ENCODE measurements around the gene PIK3CG. TPM values are rescaled to one million over a fixed set of nuclear protein-coding genes. Genes with fewer than 3 reads are reported as not detected.
"Not testable (repeated sequence)": the region's sequence is repeated elsewhere in the genome, so short reads cannot be mapped to it uniquely, and the experiment has no call there.

The PIK3CG gene
- total RNA-seq, 1 donor from 2014 or later: 2.0 TPM

- Histone ChIP-seq H3K27ac (no peak overlapping the region), H3K4me1 (no peaks in the 10 kb centered on the region), H3K4me3 (no peak overlapping the region), H3K36me3 (no peaks in the 10 kb centered on the region), H3K27me3 (no peaks in the 10 kb centered on the region), H3K9me3 (no peaks in the 10 kb centered on the region)
- intact Hi-C loops (cut with DNase I): no loop called here
- no peak for DNase-seq (ENCODE audit: low spot score in 2 of 2)
- no peak for TF ChIP-seq CTCF (IDR thresholded peaks at IDR 0.05)
Observed at GRCh38 chr7:106891548-106892410, 26.7 kb downstream of the PIK3CG start.

GRCh38 chr7:106893591-106893990 is 28.5 kb downstream of the PIK3CG start:
- Histone ChIP-seq H3K36me3 (no peaks in the 10 kb centered on the region), H3K27ac (no peak overlapping the region), H3K4me1 (no peaks in the 10 kb centered on the region), H3K9me3 (no peaks in the 10 kb centered on the region), H3K27me3 (no peaks in the 10 kb centered on the region), H3K4me3 (no peak overlapping the region)
- no peak for TF ChIP-seq CTCF (IDR thresholded peaks at IDR 0.05)
- intact Hi-C loops (cut with DNase I): no loop called here
- no peak for DNase-seq (ENCODE audit: low spot score in 2 of 2)

GRCh38 chr7:106895246-106895864 is 30.3 kb downstream of the PIK3CG start:
- no peak overlapping the region for H3K27ac ChIP-seq
- no peaks in the 10 kb centered on the region for H3K9me3 ChIP-seq
- H3K4me1 ChIP-seq: no peaks in the 10 kb centered on the region
- DNase-seq (ENCODE audit: low spot score in 2 of 2): no peak
- TF ChIP-seq CTCF (IDR thresholded peaks at IDR 0.05): no peak
- H3K4me3 ChIP-seq: no peak overlapping the region
- H3K36me3 ChIP-seq: no peaks in the 10 kb centered on the region
- no peaks in the 10 kb centered on the region for H3K27me3 ChIP-seq
- intact Hi-C loops (cut with DNase I): no loop called here

GRCh38 chr7:106896231-106896630 is 31.1 kb downstream of the PIK3CG start:
- Histone ChIP-seq H3K27me3 (no peaks in the 10 kb centered on the region), H3K9me3 (no peaks in the 10 kb centered on the region), H3K4me3 (no peak overlapping the region), H3K27ac (no peak overlapping the region), H3K4me1 (no peaks in the 10 kb centered on the region), H3K36me3 (no peaks in the 10 kb centered on the region)
- DNase-seq (ENCODE audit: low spot score in 2 of 2): no peak
- intact Hi-C loops (cut with DNase I): no loop called here
- no peak for TF ChIP-seq CTCF (IDR thresholded peaks at IDR 0.05)

GRCh38 chr7:106897553-106897952 is 32.5 kb downstream of the PIK3CG start:
- intact Hi-C loops (cut with DNase I); H3K36me3 ChIP-seq; H3K4me1 ChIP-seq; H3K4me3 ChIP-seq; DNase-seq (ENCODE audit: low spot score in 2 of 2); H3K27ac ChIP-seq; H3K9me3 ChIP-seq; H3K27me3 ChIP-seq: not testable (repeated sequence)

GRCh38 chr7:106898967-106899366 is 33.9 kb downstream of the PIK3CG start:
- H3K4me3 ChIP-seq; DNase-seq (ENCODE audit: low spot score in 2 of 2); H3K27me3 ChIP-seq; H3K4me1 ChIP-seq; H3K36me3 ChIP-seq; intact Hi-C loops (cut with DNase I); H3K27ac ChIP-seq; H3K9me3 ChIP-seq: not testable (repeated sequence)

Data from ascending aorta (tissue), 2 donors.